Muscle layer of colon (tissue), 2 donors: Measurements from ENCODE around the gene BRK1.
A peak's percentile ranks its signal among the peaks of the same experiment; 100 is the strongest.
"Not testable (repeated sequence)": the region's sequence is repeated elsewhere in the genome, so short reads cannot be mapped to it uniquely, and the experiment has no call there.

Experiments
- H3K27ac ChIP-seq: one replicate; pipeline ENCODE4 v1.7.0; 2013; ENCODE audit warnings: low read depth, mild to moderate bottlenecking, low read length, moderate library complexity
- H3K27me3 ChIP-seq, 2 donors: one replicate each; pipeline ENCODE4 v1.7.0; 2013; ENCODE audit warnings: low read length in 2 of 2, mild to moderate bottlenecking in 2 of 2; ENCODE audit not compliant: insufficient read depth in 2 of 2, control insufficient read depth in 1 of 2
- H3K36me3 ChIP-seq: one replicate; pipeline ENCODE4 v1.7.0; 2013; ENCODE audit warnings: mild to moderate bottlenecking, low read length; ENCODE audit not compliant: insufficient read depth
- H3K4me1 ChIP-seq: one replicate; pipeline ENCODE4 v1.7.0; 2013; ENCODE audit warnings: mild to moderate bottlenecking, low read length; ENCODE audit not compliant: insufficient read depth
- H3K4me3 ChIP-seq, 2 donors: one replicate each; pipeline ENCODE4 v1.7.0; 2013; ENCODE audit warnings: low read length in 2 of 2, low read depth in 1 of 2, mild to moderate bottlenecking in 1 of 2, moderate library complexity in 1 of 2
- H3K9ac ChIP-seq: one replicate; pipeline ENCODE4 v1.7.0; 2013; ENCODE audit warnings: low read length
- H3K9me3 ChIP-seq: one replicate; pipeline ENCODE4 v1.7.0; 2013; ENCODE audit warnings: mild to moderate bottlenecking, low read length
- donor health status: abdominal sarcoma.
- donor health status: Adenocarcinoma of cecum.

Gene BRK1

GRCh38 chr3:10108091-10108490 lies 7.4 kb upstream of the BRK1 start, which contains the start of gene FANCD2OS:
TSS of gene FANCD2OS (minus strand) at chr3:10108255. CDS start at chr3:10104774, 3,481 bp downstream.
- Histone ChIP-seq H3K9ac (no peak within 1 kb of the TSS), H3K9me3 (no peaks in the 10 kb centered on the region), H3K4me3 (no peak within 1 kb of the TSS), H3K27me3 (peaks cover 0 to 5% of the 10 kb centered on the region in 2 donors), H3K4me1 (no peaks in the 10 kb centered on the region), H3K36me3 (no peaks in the 10 kb centered on the region), H3K27ac (no peak within 1 kb of the TSS)

- peak overlapping the region; percentile 88 for H3K27ac ChIP-seq
- peaks cover 12% of the 10 kb centered on the region for H3K4me1 ChIP-seq
- peaks cover 3% of the 10 kb centered on the region for H3K36me3 ChIP-seq
- H3K9ac ChIP-seq = peak overlapping the region; percentile 74
- no peaks in the 10 kb centered on the region for H3K27me3 ChIP-seq
- no peaks in the 10 kb centered on the region for H3K9me3 ChIP-seq
- H3K4me3 ChIP-seq = peak overlapping the region; percentile 78 to 96
Observed at GRCh38 chr3:10116138-10116460, 624 bp downstream of the BRK1 start.

GRCh38 chr3:10116928-10117327 lies 1.5 kb downstream of the BRK1 start:
- Histone ChIP-seq H3K27ac (no peak overlapping the region), H3K27me3 (no peaks in the 10 kb centered on the region), H3K4me3 (peak overlapping the region in 1 of 2 donors; percentile 78), H3K4me1 (peaks cover 12% of the 10 kb centered on the region), H3K9me3 (no peaks in the 10 kb centered on the region), H3K36me3 (peaks cover 3% of the 10 kb centered on the region), H3K9ac (no peak overlapping the region)

GRCh38 chr3:10119376-10119775 lies 3.9 kb downstream of the BRK1 start:
- Histone ChIP-seq H3K9me3 (no peaks in the 10 kb centered on the region), H3K9ac (no peak overlapping the region), H3K27me3 (no peaks in the 10 kb centered on the region), H3K27ac (no peak overlapping the region), H3K36me3 (peaks cover 3% of the 10 kb centered on the region), H3K4me3 (no peak overlapping the region), H3K4me1 (peaks cover 12% of the 10 kb centered on the region)

GRCh38 chr3:10121064-10121463 lies 5.6 kb downstream of the BRK1 start:
- peaks cover 12% of the 10 kb centered on the region for H3K36me3 ChIP-seq
- H3K4me1 ChIP-seq = peaks cover 12% of the 10 kb centered on the region
- H3K4me3 ChIP-seq = no peak overlapping the region
- H3K27me3 ChIP-seq = no peaks in the 10 kb centered on the region
- no peak overlapping the region for H3K27ac ChIP-seq
- H3K9me3 ChIP-seq = no peaks in the 10 kb centered on the region
- no peak overlapping the region for H3K9ac ChIP-seq

GRCh38 chr3:10122724-10123123 lies 7.2 kb downstream of the BRK1 start:
- no peaks in the 10 kb centered on the region for H3K4me1 ChIP-seq
- no peak overlapping the region for H3K4me3 ChIP-seq
- no peaks in the 10 kb centered on the region for H3K27me3 ChIP-seq
- no peak overlapping the region for H3K9ac ChIP-seq
- H3K9me3 ChIP-seq = no peaks in the 10 kb centered on the region
- peaks cover 28% of the 10 kb centered on the region for H3K36me3 ChIP-seq
- H3K27ac ChIP-seq = no peak overlapping the region

GRCh38 chr3:10135872-10136271 lies 20.4 kb downstream of the BRK1 start:
- H3K4me1 ChIP-seq, H3K9me3 ChIP-seq, H3K36me3 ChIP-seq, H3K27ac ChIP-seq, H3K27me3 ChIP-seq, H3K9ac ChIP-seq, H3K4me3 ChIP-seq: not testable (repeated sequence)

- no peaks in the 10 kb centered on the region for H3K36me3 ChIP-seq
- H3K4me1 ChIP-seq = no peaks in the 10 kb centered on the region
- no peaks in the 10 kb centered on the region for H3K27me3 ChIP-seq
- H3K4me3 ChIP-seq = no peak overlapping the region
- no peaks in the 10 kb centered on the region for H3K9me3 ChIP-seq
- no peak overlapping the region for H3K27ac ChIP-seq
- no peak overlapping the region for H3K9ac ChIP-seq
Observed at GRCh38 chr3:10136426-10137005, 21.0 kb downstream of the BRK1 start.

GRCh38 chr3:10137178-10137577 lies 21.7 kb downstream of the BRK1 start:
- Histone ChIP-seq H3K9ac (no peak overlapping the region), H3K9me3 (no peaks in the 10 kb centered on the region), H3K4me3 (no peak overlapping the region)

GRCh38 chr3:10140996-10141546 lies 25.6 kb downstream of the BRK1 start:
- no peak overlapping the region for H3K9ac ChIP-seq
- H3K4me3 ChIP-seq = peak overlapping the region; percentile 61 to 71
- peak overlapping the region; percentile 78 for H3K27ac ChIP-seq

More at GRCh38 chr3:10137178-10137577, 21.7 kb downstream of the BRK1 start:
- no peaks in the 10 kb centered on the region for H3K4me1 ChIP-seq
- no peaks in the 10 kb centered on the region for H3K27me3 ChIP-seq
- no peak overlapping the region for H3K27ac ChIP-seq
- H3K36me3 ChIP-seq = no peaks in the 10 kb centered on the region

GRCh38 chr3:10142707-10143560 lies 27.5 kb downstream of the BRK1 start:
- Histone ChIP-seq H3K4me1 (peaks cover 15% of the 10 kb centered on the region), H3K9me3 (no peaks in the 10 kb centered on the region), H3K36me3 (peaks cover 4% of the 10 kb centered on the region), H3K27me3 (no peaks in the 10 kb centered on the region), H3K27ac (peak overlapping the region; percentile 24), H3K4me3 (peak overlapping the region; percentile 6 to 61), H3K9ac (no peak overlapping the region)

More at GRCh38 chr3:10140996-10141546, 25.6 kb downstream of the BRK1 start:
- H3K27me3 ChIP-seq = no peaks in the 10 kb centered on the region
- H3K4me1 ChIP-seq = peaks cover 15% of the 10 kb centered on the region
- H3K36me3 ChIP-seq = no peaks in the 10 kb centered on the region
- H3K9me3 ChIP-seq = no peaks in the 10 kb centered on the region
